ENCODE data around the gene ATP6V1B1.

Gene ATP6V1B1

DNA sequence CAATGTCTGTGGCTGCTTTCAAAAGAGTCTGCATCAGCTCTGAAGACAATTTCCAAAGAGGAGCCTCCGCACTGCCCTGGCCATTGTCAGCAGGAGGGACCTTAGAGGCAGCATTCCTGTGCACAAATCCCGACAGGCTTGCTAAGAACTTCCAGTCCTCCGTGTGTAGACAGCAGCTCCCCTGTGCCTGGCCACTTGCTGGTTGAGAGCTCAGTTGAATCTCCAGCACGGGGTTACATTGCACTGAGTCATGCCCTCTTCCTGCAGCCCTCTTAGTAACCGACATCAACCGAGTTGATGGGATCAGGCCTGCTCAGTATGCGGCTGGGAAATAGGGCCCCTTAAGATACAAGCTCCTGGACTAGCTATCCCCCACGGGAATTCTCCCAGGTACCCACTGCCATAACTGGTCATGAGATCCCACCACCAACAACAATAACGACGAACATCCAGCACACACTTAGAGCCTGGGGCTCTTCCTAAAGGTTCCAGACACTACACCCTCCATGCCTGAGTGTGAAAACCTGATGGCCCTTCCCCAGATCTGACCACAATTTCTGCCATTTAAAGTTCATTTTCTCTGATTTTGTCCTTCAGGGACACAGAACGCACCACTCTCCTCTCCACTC, 12.0 kb downstream of the ATP6V1B1 start:
- no peak for DNase-seq

DNA sequence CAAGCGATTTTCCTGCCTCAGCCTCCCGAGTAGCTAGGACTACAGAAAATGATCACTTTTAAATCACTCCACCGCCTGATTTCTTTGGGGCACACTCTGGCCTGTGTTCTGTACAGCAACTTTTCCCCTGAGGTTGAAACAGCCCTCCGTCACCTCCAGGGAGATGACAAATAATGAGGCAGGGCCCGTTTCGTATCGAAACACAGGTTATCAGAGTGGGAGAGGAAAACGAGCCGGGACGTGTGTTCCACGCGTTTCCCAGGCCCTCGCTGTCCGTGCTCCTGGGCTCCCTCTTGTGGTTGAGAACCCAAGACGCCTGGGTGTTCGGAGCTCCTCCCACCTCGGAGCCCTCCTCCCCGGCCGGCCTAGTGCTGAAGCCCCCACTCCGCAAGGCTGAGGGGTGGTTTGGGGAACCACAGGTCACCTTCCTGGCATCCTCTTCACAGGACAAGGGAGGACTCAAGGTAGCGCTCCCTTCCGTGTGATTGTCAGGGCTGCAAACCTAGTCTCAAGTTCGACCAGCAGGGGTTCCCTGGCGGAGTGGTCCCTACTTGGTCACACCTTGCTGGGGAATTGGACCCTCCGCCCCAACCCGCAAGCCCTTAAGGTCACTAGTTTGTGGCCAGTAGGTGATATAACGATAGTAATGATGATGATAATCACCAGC, 12.8 kb downstream of the ATP6V1B1 start:
- DNase-seq = peak; percentile 57

DNA sequence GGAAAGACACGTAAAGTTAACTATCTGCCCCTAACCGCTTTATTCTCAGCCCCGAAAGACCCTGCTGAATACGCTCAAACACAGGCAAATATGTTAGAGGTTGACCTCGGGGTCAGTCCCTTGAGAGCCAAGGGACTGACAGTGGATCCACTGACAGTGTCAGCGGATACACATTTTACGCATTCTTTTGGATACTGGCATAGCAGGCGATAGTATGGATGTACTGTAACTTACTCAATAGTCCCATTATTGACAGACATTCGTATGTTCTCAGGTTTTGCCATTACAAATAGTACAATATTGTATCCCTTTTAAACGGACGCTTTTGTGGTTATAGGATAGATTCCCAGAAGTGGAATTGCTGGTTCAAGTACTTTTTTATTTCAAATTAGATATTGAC, 13.4 kb downstream of the ATP6V1B1 start:
- DNase-seq = no peak

DNA sequence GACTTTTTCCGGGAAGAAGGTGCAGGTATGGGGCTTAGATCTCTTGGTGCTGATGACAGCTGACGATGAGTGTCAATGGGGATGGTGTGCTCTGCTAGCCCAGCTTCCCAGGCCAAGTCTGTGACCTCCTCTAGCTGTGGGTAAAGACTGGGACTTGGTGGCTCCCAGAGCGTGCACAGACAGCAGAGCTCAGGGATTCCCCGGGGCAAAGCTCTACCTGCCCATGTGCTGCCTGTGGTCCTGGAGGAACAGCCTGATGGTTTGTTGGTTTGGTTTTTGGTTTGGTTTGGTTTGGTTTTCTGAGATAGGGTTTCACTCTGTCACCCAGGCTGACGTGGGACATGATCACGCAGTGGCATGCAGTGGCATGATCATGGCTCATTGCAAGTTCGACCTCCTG, 19.2 kb downstream of the ATP6V1B1 start:
- no peak for DNase-seq

DNA sequence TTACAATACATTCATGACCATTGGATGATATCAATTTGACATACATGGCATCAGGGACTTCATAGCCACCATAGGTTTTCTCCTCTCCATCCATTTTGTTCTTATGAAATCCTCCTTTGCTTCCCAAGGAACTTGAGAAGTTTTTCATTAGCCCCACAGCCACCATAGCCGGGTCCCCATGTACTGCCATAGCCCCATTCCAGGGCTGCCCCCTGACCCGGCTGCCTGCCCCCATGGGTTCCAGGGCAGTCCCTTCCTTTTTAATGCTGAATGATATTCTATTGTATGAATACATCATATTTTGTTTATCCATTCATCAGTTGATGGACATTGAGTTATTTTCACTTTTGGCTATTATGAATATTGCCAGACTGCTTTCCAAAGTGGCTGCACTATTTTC, 20.4 kb downstream of the ATP6V1B1 start:
- DNase-seq = no peak

DNA sequence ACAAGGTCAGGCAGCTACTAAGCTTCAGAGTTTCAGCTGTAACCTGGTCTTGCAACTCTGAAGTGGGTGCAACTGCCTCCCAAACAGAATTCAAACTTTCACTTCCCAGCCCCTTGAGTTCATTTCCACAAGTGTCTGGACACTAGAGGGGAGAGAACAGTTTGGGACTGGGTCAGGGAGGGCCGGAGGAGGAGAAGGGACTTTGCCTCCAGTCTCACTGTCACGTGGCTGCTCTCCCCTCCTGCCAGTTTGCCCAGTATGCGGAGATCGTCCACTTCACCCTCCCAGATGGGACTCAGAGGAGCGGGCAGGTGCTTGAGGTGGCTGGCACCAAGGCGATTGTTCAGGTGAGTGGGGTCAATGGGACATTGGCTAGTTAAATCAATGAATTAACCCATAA, 22.1 kb downstream of the ATP6V1B1 start:
- DNase-seq = no peak

DNA sequence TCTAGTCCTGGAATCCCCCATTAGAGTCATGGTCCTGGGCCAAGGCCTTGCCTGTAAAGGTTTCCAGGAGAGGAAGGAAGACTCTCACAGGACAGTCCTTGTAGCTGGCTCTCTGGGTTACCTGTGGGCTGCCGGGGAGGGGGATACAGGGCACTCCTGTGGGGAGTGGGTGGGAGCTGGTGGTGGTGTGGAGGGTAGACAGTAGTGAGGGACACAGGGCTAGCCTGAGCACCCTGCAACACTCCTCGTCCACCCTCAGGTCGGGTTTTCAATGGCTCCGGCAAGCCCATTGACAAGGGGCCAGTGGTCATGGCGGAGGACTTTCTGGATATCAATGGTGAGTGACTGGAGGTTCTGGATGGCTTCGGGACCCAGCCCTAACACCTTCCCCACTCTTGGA, 23.1 kb downstream of the ATP6V1B1 start:
- no peak for DNase-seq

DNA sequence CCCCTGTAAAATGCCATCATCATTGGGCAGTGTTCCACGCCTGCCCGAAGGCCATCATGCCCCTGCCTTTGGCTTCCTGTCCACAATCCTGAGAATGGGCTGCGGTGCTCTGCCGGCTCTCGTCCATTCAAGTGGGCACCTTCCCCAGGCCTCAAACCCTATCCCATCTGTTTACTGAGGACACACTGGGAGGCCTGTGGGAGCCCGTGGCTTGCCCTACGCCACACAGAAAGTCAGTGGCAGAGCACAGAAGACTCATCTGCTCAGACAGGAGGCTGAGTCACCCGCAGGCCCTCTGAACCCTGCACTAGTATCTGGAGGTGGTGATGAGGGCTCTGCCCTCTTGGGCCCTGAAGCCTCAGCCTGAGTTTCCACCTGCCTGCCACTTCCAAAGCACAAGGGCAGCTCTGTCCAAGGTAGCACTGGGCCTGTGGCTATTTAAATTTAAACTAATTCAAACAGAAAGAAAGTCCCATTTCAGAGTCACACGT, 23.6 kb downstream of the ATP6V1B1 start:
- DNase-seq = no peak

DNA sequence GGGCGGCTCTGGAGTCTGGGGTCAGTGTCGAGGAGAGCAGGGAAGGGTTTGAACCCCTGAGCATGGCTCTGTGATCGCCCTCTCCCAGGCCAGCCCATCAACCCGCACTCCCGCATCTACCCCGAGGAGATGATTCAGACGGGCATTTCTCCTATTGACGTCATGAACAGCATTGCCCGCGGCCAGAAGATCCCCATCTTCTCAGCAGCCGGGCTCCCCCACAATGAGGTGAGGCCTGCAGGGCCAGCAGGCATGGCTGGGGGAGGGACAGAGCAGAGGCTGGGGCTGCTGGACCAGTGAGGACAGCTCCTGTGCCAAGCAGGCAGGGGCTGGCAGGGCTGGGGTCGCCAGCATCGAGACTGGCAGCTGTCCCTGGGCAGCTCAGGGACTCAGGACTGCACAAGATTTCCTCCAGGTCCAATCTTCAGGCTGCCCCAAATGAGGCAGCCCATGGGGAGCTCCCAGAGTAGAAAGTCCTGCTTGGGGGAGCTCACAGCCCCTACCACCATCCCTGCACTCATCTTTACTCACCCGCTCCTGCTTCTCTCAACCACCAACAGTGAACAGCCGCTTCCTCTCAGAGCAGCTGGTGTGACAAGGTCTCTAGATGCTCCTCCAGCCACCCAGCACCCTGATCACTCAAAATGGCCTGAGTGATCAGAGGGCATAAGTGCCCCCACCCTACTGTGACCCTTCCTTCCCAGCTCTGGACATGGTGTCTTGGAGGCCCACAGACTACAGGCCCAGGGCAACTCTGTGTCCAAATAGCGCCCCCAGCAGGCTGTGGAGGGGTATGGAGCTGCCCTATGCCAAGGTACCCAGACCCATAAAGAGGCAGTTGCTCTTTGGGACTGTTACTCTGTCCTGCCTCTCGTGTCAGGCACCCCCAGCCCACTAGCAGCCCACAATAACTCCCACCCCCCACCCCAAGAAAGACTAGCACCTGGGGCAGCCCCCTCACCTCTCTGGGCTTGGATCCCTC, 24.4 kb downstream of the ATP6V1B1 start:
- DNase-seq = no peak

DNA sequence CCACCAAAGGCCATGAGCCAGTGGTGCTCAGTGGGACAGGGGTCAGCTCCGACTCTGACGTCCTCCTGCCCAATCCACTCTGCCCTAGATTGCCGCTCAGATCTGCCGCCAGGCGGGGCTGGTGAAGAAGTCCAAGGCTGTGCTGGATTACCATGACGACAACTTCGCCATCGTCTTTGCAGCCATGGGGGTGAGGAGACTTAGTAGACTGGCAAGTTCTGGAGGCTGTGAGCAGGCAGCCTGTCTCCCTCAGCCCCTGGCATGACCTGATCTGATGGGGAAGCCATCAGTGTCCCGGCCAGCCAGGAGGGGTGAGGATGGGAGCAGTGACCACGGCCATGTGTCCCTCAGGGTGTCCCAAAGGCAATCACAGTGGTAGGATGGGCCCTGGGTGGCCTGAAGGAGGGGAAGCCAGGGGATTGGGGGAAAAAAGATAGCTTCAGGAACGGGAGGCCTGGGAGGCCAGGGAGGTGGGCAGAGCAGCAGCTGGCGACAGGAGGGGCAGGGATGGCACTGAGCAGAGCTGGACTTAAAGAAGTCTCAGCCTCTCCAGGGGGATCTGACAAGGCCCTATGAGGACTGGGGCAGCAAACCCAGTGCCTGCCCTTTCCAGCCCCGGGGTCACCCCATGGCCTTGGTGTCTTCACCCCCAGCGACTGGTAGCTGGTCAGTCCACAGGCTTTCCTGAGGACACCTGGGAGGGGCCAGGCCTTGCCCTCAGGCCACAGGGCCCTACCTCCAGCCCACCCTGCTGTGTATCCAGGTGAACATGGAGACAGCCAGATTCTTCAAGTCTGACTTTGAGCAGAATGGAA, 25.3 kb downstream of the ATP6V1B1 start:
- no peak for DNase-seq

DNA sequence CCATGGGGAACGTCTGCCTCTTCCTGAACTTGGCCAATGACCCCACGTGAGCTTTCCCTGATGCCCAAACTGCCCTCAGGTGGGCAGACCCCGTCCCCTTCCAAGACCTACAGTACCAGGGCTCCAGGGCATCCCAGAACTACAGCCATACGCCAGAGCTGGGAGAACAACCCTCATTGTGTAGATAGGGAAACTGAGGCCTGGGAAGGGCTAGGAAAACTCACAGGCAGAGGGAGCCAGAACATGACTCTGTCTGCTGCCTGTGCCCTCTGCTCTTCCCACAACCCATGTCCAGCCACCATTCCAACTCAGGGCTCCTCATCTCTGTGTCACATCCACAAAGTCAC, 25.9 kb downstream of the ATP6V1B1 start:
- DNase-seq = no peak

DNA sequence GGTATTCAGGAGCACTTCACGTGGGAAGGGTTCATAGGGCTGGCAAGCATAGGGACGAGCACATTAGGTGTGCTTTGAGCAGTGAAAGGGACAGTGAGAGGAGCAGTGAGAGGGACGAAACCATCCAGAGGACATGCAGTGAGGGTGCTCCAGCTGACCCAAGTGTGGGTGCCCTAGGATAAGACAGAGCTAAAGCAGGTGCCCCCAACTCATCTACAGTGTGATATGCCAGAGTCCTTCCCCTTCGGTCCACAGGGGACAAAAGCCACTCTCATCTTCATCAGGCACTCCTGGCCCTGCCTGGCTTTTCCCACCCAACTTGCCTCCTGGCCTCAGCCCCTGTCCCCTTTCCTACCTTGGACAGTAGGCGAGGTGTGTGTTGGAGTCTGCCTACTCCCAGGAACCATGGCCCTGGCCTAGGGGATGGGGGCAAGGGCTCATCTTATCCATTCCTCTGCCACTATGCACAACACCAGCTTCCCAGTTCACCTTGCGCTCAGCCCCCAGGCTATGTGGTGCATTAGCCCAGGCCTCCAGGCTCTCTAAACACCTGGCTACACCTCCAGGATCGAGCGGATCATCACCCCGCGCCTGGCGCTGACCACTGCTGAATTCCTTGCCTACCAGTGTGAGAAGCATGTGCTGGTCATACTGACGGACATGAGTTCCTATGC, 26.6 kb downstream of the ATP6V1B1 start:
- no peak for DNase-seq

DNA sequence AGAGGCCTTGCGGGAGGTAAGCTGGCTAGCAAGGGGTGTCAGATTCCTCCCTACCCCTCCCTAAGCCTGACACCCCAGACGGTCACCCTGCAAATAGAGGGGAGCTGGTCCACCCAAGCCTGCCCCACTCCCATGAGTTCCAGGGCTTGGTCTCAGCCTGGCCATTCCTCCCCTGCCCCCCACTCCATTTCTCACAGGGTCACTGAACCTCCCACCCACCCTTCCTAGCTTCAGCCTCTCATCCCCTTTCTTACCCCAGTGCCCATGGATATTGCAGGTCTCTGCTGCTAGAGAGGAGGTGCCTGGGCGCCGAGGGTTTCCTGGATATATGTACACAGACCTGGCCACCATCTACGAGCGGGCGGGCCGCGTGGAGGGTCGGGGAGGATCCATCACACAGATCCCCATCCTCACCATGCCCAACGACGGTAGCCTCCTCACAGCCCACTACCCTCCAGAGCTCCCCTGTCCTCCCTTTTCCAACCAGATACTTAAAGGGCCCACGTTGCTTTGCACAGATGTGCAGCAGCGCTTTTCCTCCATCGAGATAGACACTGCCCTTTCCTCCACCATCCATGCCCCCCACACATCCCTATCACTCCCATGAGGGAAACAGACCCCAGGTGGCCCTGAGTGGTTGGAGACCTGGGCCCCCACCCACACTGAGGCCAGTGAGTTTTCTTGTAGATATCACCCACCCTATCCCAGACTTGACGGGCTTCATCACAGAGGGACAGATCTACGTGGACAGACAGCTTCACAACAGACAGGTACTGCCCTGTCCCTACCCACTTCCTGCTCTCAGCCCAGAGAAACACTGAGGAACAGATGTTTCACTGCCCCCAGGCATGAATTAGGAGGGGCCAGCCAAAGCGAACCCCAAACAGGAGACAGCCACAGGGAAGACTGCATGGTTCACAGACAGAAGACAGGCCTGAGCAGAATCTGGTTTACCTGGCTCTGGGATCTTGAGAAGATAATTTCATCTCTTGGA, 27.5 kb downstream of the ATP6V1B1 start:
- DNase-seq = no peak

DNA sequence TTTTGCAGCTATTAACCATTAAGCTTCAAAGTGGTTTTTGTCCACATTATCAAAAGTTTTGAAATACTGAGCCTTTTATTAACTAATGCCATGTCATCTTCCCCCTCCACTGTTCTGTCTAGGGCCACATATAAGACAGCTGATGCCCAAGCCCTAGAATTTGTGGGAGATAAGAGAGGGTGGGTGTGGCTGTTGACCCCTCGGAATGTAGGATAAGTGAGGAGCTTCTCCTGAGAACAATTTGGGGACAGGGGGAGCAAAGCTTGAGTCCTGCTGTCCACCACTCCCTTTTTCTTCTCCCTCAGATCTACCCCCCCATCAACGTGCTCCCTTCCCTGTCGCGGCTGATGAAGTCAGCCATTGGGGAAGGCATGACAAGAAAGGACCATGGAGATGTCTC, 28.4 kb downstream of the ATP6V1B1 start:
- no peak for DNase-seq

DNA sequence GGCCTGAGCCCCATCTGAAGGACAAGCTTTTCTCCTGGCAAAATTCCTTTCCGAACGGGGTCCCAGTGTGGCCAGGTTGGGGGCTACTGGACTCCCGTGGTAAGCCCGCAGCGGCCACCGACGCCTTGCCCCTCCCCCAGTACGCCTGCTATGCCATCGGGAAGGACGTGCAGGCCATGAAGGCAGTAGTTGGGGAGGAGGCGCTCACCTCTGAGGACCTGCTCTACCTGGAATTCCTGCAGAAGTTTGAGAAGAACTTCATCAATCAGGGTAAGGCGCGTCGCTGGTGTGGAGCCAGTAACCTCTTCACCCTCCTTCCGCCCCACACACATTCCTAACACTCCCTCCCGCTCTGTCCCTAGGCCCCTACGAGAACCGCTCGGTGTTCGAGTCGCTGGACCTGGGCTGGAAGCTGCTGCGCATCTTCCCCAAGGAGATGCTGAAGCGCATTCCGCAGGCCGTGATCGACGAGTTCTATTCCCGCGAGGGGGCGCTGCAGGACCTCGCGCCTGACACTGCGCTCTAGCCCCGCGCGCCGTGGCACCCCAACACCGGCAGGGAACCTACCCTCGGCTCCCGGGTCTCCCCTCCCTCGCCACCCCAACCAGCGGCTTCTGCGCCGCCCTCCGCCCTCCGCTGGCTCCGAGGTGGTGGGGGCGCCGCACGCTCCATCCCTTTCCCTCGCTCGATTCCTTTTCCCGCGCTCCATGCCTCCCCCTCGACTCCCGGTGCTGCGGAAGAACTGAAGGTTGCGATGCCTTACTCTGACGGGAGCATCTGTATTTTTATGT, 29.1 kb downstream of the ATP6V1B1 start:
- no peak for DNase-seq

DNA sequence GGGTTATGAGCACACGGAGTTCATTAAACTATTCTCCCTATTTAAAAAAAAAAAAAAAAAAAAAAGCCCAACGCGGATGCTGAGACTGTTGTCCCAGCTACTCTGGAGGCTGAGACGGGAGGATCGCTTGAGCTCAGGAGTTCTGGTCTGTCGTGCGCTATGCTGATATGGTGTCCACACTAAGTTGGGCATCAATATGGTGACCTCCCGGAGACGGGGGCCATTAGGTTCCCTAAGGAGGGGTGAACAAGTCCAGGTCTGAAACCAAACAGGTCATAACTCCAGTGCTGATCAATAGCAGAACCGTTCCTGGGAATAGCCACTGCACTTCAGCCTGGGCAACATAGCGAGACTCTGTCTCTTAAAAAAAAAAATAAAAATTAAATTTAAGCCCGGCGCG, 29.8 kb downstream of the ATP6V1B1 start:
- no peak for DNase-seq

DNA sequence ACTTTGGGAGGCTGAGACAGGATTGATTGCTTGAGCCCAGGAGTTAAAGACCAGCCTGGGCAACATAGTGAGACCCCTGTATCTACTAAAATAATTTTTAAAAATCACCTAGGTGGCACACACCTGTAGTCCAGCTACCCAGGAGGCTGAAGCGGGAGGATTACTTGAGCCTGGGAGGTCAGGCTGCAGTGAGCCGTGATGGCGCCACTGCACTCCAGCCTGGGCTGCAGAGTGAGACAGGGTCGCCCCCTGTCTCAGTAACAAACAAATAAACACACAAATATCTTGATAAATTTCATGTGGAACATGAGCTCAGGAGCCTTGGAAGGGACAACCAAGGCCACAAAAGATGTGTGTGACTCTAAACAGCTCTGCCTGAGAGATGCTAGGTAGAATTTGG, 31.0 kb downstream of the ATP6V1B1 start:
- DNase-seq = no peak

DNA sequence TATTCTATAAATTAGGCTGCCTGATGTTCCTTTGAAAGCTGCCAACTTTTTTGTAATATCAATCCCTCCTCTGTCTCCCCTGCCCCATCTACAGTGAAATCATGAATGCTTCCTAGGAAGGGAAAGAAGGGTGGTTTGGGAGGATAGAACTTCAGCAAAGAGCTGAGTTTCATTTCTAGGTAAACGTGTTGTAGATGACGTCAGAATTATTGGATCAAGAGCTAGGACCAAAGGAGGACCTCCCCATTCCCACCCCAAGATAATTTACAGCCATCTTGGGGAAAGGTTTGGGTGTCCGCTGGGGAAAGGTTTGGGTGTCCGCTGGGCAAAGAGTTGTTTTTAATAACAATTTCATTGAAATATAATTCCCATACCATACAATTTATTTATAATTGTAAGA, 31.5 kb downstream of the ATP6V1B1 start:
- no peak for DNase-seq

DNA sequence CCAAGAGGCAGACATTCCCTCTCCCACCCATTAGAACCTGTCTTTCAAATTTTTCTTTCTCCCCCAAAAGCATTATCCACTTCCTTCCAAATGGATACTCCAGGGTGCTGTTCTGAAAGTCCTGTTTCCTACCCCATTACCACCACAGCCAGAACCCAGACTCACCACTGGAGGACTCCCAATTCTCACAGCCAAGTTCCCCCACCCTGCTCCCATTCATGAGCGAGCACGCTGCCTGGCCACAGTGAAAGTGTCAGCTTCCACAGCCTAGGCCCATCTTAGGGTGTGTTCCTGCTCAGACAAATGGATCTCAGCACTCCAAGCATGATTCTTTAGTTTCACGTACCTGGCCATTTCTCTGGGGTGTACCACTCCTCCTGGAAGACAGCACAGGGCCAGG, 38.9 kb downstream of the ATP6V1B1 start:
- DNase-seq = no peak

DNA sequence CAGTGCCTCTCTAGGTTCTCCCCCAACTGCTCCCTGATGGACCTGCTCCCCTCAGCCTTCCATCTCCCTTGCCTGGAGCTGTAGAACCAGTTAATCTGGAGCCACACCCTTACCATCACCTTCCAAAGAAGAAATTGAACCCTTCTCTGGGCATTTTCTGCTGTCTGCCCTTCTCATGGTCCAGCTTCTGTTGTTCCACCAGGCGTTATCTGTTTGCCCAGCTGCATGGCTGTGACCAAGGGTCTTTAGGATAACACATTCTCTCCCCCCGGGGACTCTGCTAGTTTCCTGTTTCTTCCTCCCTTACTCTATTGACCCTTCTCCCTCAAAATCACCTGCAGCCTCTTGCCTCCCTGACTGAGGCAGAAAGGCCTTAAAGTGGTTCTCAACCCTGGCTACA, 39.5 kb downstream of the ATP6V1B1 start:
- no peak for DNase-seq

Measured in DMS79 treated with DMSO at 0.1 percent for 48 hours (cell line).